Cardiac muscle cell (in vitro differentiated cells and primary cell): ENCODE data around the gene THSD7A. TPM values are rescaled to one million over a fixed set of nuclear protein-coding genes. Genes with fewer than 3 reads are reported as not detected.
A peak's percentile ranks its signal among the peaks of the same experiment; 100 is the strongest.

ENCODE experiments used
- DNase-seq, 2 donors: peaks; one replicate each; pipeline versions ENCODE4 v3.0.0 to v3.0.0-alpha.2; 2010 to 2017; ENCODE audit warnings: low read depth in 1 of 2, low spot score in 1 of 2
- H3K27ac ChIP-seq: fragments of 200-600 bp; sonication (generic); 2 replicates; pipeline ENCODE4 v1.5.1; 2016
- H3K27me3 ChIP-seq: fragments of 200-600 bp; sonication (generic); 2 replicates; pipeline ENCODE4 v1.6.0; 2016; ENCODE audit warnings: control low read depth
- H3K36me3 ChIP-seq: fragments of 200-600 bp; sonication (generic); 2 replicates; pipeline ENCODE4 v1.5.1; 2016; ENCODE audit warnings: control low read depth
- H3K4me1 ChIP-seq: fragments of 200-600 bp; sonication (generic); 2 replicates; pipeline ENCODE4 v1.8.1; 2017; ENCODE audit warnings: low read depth, mild to moderate bottlenecking, mixed run types
- H3K4me3 ChIP-seq: fragments of 200-600 bp; sonication (generic); 2 replicates; pipeline ENCODE4 v1.5.1; 2016; ENCODE audit warnings: mild to moderate bottlenecking
- H3K9me3 ChIP-seq: fragments of 200-600 bp; sonication (generic); 2 replicates; pipeline ENCODE4 v1.5.1; 2017; ENCODE audit warnings: low read depth, mild to moderate bottlenecking, control low read depth
- CTCF ChIP-seq: IDR thresholded peaks from 2 replicates; pipeline ENCODE4 v1.5.1; 2012; ENCODE audit warnings: low read depth, mild to moderate bottlenecking, low read length
- polyA plus RNA-seq: library from polyadenylated mRNA; unstranded; fragments of >200 nt; fragmentation: Nextera tagmentation; extraction: Ambion mirVana; gene quantifications from 2 replicates; pipeline ENCODE4 v1.2.1, GENCODE V29; 2016
- total RNA-seq: library from RNA; depleted of rRNA; stranded (reverse); fragments of >200 nt; gene quantifications from 2 replicates; pipeline ENCODE4 v1.2.3, GENCODE V29; 2016

Gene THSD7A
- total and polyA plus RNA-seq, 2 experiments from 2014 or later: 1.5 to 3.7 TPM

GRCh38 chr7:11655163-11655562, 176.8 kb downstream of the THSD7A start:
- no peak for DNase-seq
- no peaks in the 10 kb centered on the region for H3K4me1 ChIP-seq
- H3K36me3 ChIP-seq: no peaks in the 10 kb centered on the region
- no peak for TF ChIP-seq CTCF
- H3K4me3 ChIP-seq: no peak overlapping the region
- H3K27ac ChIP-seq: no peak overlapping the region
- H3K27me3 ChIP-seq: no peaks in the 10 kb centered on the region
- H3K9me3 ChIP-seq: no peaks in the 10 kb centered on the region

DNA sequence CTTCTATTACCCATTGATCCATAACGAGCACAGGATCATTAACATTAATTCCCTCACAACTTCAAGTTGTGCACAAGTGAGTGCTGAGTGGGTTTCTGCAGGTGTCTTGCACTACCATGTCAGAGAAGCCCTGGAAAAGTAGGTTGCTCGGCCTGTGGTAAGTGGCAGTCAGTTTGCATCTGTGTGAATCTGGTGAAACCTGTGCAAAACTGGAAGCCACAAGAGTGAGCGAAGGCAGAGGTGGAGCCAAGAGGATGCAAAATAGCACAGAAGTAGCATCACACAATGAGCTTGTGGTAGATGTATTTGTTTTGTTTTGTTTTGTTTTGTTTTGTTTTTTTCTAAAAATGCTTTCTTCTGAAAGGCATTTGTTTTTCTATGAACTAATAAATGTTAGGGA, 181.5 kb downstream of the THSD7A start:
- Histone ChIP-seq H3K36me3 (no peaks in the 10 kb centered on the region), H3K27ac (no peak overlapping the region), H3K9me3 (no peaks in the 10 kb centered on the region), H3K27me3 (no peaks in the 10 kb centered on the region), H3K4me1 (no peaks in the 10 kb centered on the region), H3K4me3 (no peak overlapping the region)
- no peak for TF ChIP-seq CTCF
- DNase-seq: no peak

- no peaks in the 10 kb centered on the region for H3K4me1 ChIP-seq
- no peak overlapping the region for H3K4me3 ChIP-seq
- H3K36me3 ChIP-seq: no peaks in the 10 kb centered on the region
- H3K27ac ChIP-seq: no peak overlapping the region
- no peak for TF ChIP-seq CTCF
- no peaks in the 10 kb centered on the region for H3K27me3 ChIP-seq
- DNase-seq: peak in 1 of 2 donors; percentile 19
- no peaks in the 10 kb centered on the region for H3K9me3 ChIP-seq
These were observed 182.0 kb downstream of the THSD7A start for GRCh38 chr7:11650030-11650429.

GRCh38 chr7:11648980-11649379, 183.0 kb downstream of the THSD7A start:
- no peaks in the 10 kb centered on the region for H3K27me3 ChIP-seq
- no peaks in the 10 kb centered on the region for H3K9me3 ChIP-seq
- no peak overlapping the region for H3K27ac ChIP-seq
- TF ChIP-seq CTCF: no peak
- no peak overlapping the region for H3K4me3 ChIP-seq
- no peaks in the 10 kb centered on the region for H3K4me1 ChIP-seq
- H3K36me3 ChIP-seq: no peaks in the 10 kb centered on the region
- DNase-seq: peak in 1 of 2 donors; percentile 73

- DNase-seq: no peak
- no peak for TF ChIP-seq CTCF
- Histone ChIP-seq H3K27ac (no peak overlapping the region), H3K9me3 (no peaks in the 10 kb centered on the region), H3K27me3 (no peaks in the 10 kb centered on the region), H3K4me1 (no peaks in the 10 kb centered on the region), H3K4me3 (no peak overlapping the region), H3K36me3 (no peaks in the 10 kb centered on the region)
These were observed 183.9 kb downstream of the THSD7A start for GRCh38 chr7:11648101-11648500.

DNA sequence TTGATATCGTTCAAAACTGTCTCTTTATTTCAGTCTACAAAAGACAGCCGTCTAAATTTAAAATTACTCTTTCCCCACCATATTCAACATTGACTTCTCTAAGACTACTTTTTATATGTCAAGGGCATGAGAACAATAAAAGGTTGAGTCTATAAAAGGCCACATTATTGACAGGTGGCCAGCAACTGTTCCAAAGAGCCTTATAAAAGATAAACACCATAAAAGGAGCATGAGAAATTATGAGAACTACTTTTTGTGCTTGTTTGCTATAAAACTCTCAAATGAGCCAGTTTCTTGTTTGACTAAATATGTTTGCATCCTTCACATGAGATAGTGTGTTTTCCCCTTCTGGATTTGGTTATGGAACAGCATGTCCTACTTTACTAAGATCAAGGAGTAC, 189.2 kb downstream of the THSD7A start:
- no peak overlapping the region for H3K4me3 ChIP-seq
- no peaks in the 10 kb centered on the region for H3K9me3 ChIP-seq
- H3K4me1 ChIP-seq: no peaks in the 10 kb centered on the region
- H3K27me3 ChIP-seq: no peaks in the 10 kb centered on the region
- H3K36me3 ChIP-seq: no peaks in the 10 kb centered on the region
- H3K27ac ChIP-seq: no peak overlapping the region
- no peak for TF ChIP-seq CTCF
- no peak for DNase-seq
